HG02623 (cell line): Measurements from ENCODE around the gene B4GALT2.

Experiments
- ATAC-seq: cut with Tn5 transposase; IDR thresholded peaks from one replicate; pipeline ENCODE4 v1.9.1; 2021; ENCODE audit warnings: moderate library complexity; ENCODE audit not compliant: unreplicated experiment

The B4GALT2 gene

GRCh38 chr1:43978551-43979260, at the start of gene B4GALT2:
B4GALT2 (plus strand) TSS chr1:43979210; CDS start chr1:43981161, 1,951 bp downstream.
- ATAC-seq, result no peak

- no peak for ATAC-seq
Observed at GRCh38 chr1:43930168-43930948, 48.7 kb upstream of the B4GALT2 start.

DNA sequence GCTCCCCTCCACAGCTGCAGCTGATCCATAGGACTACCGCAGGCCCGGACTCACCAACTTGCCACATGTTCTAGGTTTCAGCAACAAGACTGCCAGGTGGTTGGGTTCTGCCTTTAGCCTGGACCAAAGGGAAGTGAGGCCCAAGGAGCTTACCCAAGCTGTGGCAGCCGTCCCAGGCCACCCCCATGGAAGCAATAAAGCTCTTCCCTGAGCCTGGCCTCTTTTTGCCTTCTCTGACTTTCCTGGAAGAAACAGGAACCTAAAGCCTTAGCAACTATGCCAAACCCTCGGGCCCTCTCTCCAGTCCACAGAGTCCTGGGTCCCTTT, 48.1 kb upstream of the B4GALT2 start:
- ATAC-seq, result no peak

GRCh38 chr1:43931711-43932660, 47.0 kb upstream of the B4GALT2 start:
- ATAC-seq, result no peak

DNA sequence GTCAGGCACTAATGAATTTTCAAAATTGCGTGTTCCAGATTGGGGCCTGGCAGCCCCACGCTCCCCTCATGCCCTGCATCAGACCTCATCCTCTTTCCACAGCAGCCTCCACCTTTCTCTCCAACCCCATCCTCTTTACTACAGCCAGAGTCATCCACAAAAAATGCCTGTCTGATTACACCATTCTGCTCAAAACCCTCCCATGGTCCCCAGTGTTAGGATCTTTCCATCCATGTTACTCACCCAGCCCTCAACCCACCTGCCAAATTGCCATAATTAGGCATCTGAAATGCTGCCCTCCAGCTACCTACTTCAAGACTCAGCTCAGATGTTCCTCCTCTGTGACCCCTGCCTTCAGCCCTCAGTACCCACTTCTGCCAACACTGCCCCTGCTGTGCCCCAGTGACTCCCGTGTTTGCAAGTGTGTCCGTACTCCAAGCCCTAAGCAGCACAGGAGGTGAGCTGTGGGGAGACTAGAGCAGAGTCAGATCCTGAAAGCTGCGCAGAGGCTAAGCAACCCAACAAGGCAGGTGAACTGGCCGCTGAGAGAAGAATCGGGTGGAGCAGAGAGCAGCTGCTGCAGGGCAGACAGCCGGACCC, 46.1 kb upstream of the B4GALT2 start:
- ATAC-seq, result no peak

DNA sequence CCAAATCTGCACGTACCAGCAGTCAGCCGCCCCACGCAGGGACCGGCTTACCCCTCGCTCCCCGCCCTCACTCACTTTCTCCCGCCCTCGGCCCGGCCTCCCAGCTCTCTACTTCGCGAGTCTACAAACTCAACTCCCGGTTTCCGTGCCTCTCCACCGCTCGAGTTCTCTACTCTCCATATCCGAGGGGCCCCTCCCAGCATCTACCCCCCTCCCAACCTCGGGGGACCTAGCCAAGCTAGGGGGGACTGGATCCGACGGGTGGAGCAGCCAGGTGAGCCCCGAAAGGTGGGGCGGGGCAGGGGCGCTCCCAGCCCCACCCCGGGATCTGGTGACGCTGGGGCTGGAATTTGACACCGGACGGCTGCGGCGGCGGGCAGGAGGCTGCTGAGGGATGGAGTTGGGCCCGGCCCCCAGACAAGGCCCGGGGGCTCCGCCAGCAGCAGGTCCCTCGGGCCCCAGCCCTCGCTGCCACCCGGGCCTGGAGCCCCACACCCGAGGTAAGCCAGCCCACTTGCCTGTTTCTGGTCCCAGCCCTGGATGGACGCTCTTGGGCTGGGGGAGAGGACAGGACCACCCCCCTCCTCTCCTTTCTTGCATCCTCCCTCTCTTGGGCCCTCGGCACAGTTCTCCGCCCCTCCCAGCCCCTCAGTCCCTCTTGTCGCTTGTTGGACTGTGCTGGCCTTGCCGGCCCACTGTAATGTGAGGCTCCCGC, 45.5 kb upstream of the B4GALT2 start, which contains the start of gene ARTN:
TSS of gene ARTN (plus strand) at position 416 of the 715 bp plus-strand sequence. CDS start 1,856 bp downstream, outside the sequence.
- no peak for ATAC-seq

- ATAC-seq, result no peak
Observed at GRCh38 chr1:43934101-43934985, 44.7 kb upstream of the B4GALT2 start.

DNA sequence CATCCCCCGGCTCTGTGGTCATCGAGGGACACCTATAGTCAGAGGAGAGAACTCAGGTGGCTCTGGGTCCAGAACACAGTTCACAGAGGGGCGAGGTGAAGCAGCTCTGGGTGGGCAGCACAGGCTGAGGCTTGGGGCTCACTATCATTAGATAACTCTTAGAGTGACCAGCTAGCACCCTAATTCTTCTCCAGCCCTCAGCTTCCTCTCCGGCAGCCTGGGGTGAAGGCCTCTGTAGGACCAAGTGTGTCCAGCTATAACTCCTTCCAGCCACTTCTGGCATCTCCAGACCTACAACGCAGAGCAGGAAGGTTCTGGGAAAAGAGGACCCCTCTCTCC, 44.1 kb upstream of the B4GALT2 start:
- no peak for ATAC-seq

- no peak for ATAC-seq
Observed at GRCh38 chr1:43935711-43936427, 43.1 kb upstream of the B4GALT2 start.

- ATAC-seq, result no peak
Observed at GRCh38 chr1:43936431-43937151, 42.4 kb upstream of the B4GALT2 start.

GRCh38 chr1:43937179-43937865, 41.7 kb upstream of the B4GALT2 start:
- no peak for ATAC-seq

DNA sequence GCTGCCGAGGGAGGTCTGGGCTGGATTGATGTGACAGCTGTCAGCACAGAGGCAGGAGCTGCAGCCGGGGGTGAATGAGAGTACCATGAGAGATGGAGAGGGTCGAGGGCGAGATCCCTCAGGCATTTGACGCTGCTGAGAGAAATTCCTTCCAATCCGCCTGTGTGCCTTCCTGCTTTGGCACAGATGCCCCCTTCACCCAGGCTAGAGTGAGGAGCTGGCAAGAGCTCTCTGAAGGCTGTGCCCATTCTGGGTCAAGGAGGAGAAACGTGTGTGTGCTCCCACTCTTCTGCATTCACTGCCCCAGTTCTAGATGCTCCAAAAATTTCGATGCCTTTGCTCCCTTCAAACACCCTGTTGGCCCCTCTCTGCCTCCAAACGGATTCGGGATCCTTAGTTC, 40.6 kb upstream of the B4GALT2 start:
- no peak for ATAC-seq

- ATAC-seq, result no peak
Observed at GRCh38 chr1:43938892-43939587, 40.0 kb upstream of the B4GALT2 start.

- ATAC-seq, result no peak
Observed at GRCh38 chr1:43942411-43942810, 36.6 kb upstream of the B4GALT2 start.

GRCh38 chr1:43944860-43945259, 34.1 kb upstream of the B4GALT2 start:
- no peak for ATAC-seq

- no peak for ATAC-seq
Observed at GRCh38 chr1:43945674-43946235, 33.3 kb upstream of the B4GALT2 start.
